ENCODE data around the gene RNF115. TPM values are rescaled to one million over a fixed set of nuclear protein-coding genes. Genes with fewer than 3 reads are reported as not detected.

The RNF115 gene
- total and polyA plus RNA-seq, 2 of the 4 experiments (the other 2 are of a cell fraction) = 13.5 to 22.9 TPM

DNA sequence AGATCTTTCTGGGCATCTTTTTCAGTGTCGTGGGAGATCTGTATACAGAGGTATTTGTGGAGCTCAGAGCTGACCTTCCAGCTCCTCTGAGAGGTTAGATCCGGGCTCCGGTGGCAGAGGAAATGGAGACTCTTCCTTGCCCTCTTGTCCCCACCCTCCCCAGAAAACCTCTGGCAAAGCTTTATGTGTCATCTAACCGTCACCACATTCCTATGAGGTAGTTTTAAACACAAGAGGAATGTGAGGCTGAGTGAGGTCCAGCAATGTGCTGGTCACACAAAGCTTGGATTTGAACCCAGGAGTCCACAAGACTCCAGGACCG lies 103.4 kb downstream of the RNF115 start:
- H2AK5ac ChIP-seq (ENCODE audit: low read depth, low read length) = peak overlapping the region; percentile 97
- in situ Hi-C loops (cut with MboI; ENCODE audit: low sequenced_read_pairs) = no loop called here
- peak overlapping the region; percentile 62 for H3K27ac ChIP-seq (ENCODE audit: insufficient read depth, low read length)
- no peaks in the 10 kb centered on the region for H3K36me3 ChIP-seq (ENCODE audit: control insufficient read depth, insufficient read depth, low read length)
- no peaks in the 10 kb centered on the region for H4K20me1 ChIP-seq (ENCODE audit: insufficient read depth, low read length)
- H3K23ac ChIP-seq (ENCODE audit: low read depth, low read length) = peak overlapping the region; percentile 88
- H3K27me3 ChIP-seq (ENCODE audit: control insufficient read depth, insufficient read depth, low read length) = no peaks in the 10 kb centered on the region
- peaks cover 27% of the 10 kb centered on the region for H3K4me1 ChIP-seq (ENCODE audit: control insufficient read depth, insufficient read depth, low read length)
- peak overlapping the region; percentile 93 for H2BK15ac ChIP-seq (ENCODE audit: low read depth, low read length)
- H3K79me1 ChIP-seq (ENCODE audit: low read depth in 1 of 2, low read length in 2 of 2) = no peaks in the 10 kb centered on the region; a peak in 1 of 4 replicates
- H3K56ac ChIP-seq (ENCODE audit: extremely low read depth, insufficient read depth, low read length) = peak overlapping the region; percentile 81; the same call in 1 of the 2 replicates
- peak overlapping the region; percentile 87 for H3K14ac ChIP-seq (replicated peaks; ENCODE audit: low read depth, low read length)
- peak overlapping the region; percentile 75 to 95 for H4K8ac ChIP-seq (ENCODE audit: low read depth in 2 of 2, low read length in 2 of 2)
- WGBS, 2 experiments (ENCODE audit: extremely low coverage in 2 of 2, insufficient read length in 1 of 2) = no CpG with 5 or more reads among the region's 5 CpGs
- POLR2A ChIA-PET (ENCODE audit: unreplicated experiment) = no interaction called here
- H2BK20ac ChIP-seq (ENCODE audit: low read depth, low read length) = peak overlapping the region; percentile 99
- ATAC-seq (ENCODE audit: low read depth) (peak; percentile 77), DNase-seq (peak; percentile 91)
- peak overlapping the region; percentile 72 for H3K18ac ChIP-seq (ENCODE audit: low read depth, low read length)
- CTCF ChIA-PET = interaction anchor here (0.6 to 1.8 kb wide), 5 partner anchors 9 to 104 kb away, joined by 3 to 9 read pairs (median 3); partner anchors contain the start of genes PDZK1, POLR3C and RNF115
- no peak overlapping the region for H3K4me3 ChIP-seq (ENCODE audit: insufficient read depth, low read depth, low read length)
- intact Hi-C loops (cut with micrococcal nuclease) = loop anchor here (10.0 kb wide), 1 partner anchor 104 kb away; the partner anchor contains the start of genes POLR3C and RNF115
- peak overlapping the region; percentile 92 for H2BK5ac ChIP-seq (ENCODE audit: low read depth, low read length, poor library complexity, severe bottlenecking)
- H4K5ac ChIP-seq (ENCODE audit: low read depth, low read length) = peak overlapping the region; percentile 85
- peak overlapping the region; percentile 99 for H3K4ac ChIP-seq (ENCODE audit: low read depth, low read length)
- no peak overlapping the region; the same call in 1 of the 2 replicates for H3K9ac ChIP-seq (ENCODE audit: low read depth, low read length)
- peak overlapping the region; percentile 94 for H2AK9ac ChIP-seq (replicated peaks; ENCODE audit: low read depth, low read length, poor library complexity)
- peak overlapping the region; percentile 98 for H4K91ac ChIP-seq (ENCODE audit: insufficient read depth, low read depth, low read length)
- dilution Hi-C loops (cut with HindIII; ENCODE audit: low sequenced_read_pairs, unreplicated experiment) = no loop called here
- H3K9me1 ChIP-seq (ENCODE audit: insufficient read depth, low read length) = peaks cover 24% of the 10 kb centered on the region
- peak overlapping the region; percentile 94 for H2AFZ ChIP-seq (replicated peaks; ENCODE audit: low read length, poor library complexity)
- peak overlapping the region; percentile 73 for H3K4me2 ChIP-seq (ENCODE audit: low read depth, low read length)
- no peaks in the 10 kb centered on the region for H3K9me3 ChIP-seq (ENCODE audit: control insufficient read depth, insufficient read depth, low read length)
- TF ChIP-seq, protein P1, sequence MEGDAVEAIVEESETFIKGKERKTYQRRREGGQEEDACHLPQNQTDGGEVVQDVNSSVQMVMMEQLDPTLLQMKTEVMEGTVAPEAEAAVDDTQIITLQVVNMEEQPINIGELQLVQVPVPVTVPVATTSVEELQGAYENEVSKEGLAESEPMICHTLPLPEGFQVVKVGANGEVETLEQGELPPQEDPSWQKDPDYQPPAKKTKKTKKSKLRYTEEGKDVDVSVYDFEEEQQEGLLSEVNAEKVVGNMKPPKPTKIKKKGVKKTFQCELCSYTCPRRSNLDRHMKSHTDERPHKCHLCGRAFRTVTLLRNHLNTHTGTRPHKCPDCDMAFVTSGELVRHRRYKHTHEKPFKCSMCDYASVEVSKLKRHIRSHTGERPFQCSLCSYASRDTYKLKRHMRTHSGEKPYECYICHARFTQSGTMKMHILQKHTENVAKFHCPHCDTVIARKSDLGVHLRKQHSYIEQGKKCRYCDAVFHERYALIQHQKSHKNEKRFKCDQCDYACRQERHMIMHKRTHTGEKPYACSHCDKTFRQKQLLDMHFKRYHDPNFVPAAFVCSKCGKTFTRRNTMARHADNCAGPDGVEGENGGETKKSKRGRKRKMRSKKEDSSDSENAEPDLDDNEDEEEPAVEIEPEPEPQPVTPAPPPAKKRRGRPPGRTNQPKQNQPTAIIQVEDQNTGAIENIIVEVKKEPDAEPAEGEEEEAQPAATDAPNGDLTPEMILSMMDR (conservative IDR thresholded peaks at IDR 0.05; ENCODE audit: low read depth, low read length) = no peak
- TF ChIP-seq, protein P2, sequence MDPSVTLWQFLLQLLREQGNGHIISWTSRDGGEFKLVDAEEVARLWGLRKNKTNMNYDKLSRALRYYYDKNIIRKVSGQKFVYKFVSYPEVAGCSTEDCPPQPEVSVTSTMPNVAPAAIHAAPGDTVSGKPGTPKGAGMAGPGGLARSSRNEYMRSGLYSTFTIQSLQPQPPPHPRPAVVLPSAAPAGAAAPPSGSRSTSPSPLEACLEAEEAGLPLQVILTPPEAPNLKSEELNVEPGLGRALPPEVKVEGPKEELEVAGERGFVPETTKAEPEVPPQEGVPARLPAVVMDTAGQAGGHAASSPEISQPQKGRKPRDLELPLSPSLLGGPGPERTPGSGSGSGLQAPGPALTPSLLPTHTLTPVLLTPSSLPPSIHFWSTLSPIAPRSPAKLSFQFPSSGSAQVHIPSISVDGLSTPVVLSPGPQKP (IDR thresholded peaks at IDR 0.05; ENCODE audit: borderline replicate concordance, low read depth, low read length) = no peak
- TF ChIP-seq RAD21 (IDR thresholded peaks at IDR 0.05; ENCODE audit: low read length) = 0 out of 2 replicates have a peak, but pooled peaks have one; percentile 8
- peak; percentile 60; the same call in 1 of the 2 replicates for TF ChIP-seq FOS (IDR thresholded peaks at IDR 0.05; ENCODE audit: low read depth, low read length)
- peak; percentile 49; the same call in 1 of the 2 replicates for TF ChIP-seq MAZ (IDR thresholded peaks at IDR 0.05; ENCODE audit: borderline replicate concordance, low read depth, low read length)
- BruUV-seq (replicated peaks) = no TSS peak
- peak overlapping the region; percentile 99 for H2BK120ac ChIP-seq (ENCODE audit: low read depth, low read length)

All from IMR-90 (cell line).